HG02763 (cell line): ENCODE data around the gene SLC27A1.
"Not testable (repeated sequence)": the region's sequence is repeated elsewhere in the genome, so short reads cannot be mapped to it uniquely, and the experiment has no call there.

ENCODE experiments used
- ATAC-seq: cut with Tn5 transposase; IDR thresholded peaks from one replicate; pipeline ENCODE4 v1.9.1; 2021; ENCODE audit warnings: mild to moderate bottlenecking, moderate library complexity; ENCODE audit not compliant: unreplicated experiment

SLC27A1 gene

GRCh38 chr19:17486545-17487240 lies 16.4 kb downstream of the SLC27A1 start:
- no peak for ATAC-seq

DNA sequence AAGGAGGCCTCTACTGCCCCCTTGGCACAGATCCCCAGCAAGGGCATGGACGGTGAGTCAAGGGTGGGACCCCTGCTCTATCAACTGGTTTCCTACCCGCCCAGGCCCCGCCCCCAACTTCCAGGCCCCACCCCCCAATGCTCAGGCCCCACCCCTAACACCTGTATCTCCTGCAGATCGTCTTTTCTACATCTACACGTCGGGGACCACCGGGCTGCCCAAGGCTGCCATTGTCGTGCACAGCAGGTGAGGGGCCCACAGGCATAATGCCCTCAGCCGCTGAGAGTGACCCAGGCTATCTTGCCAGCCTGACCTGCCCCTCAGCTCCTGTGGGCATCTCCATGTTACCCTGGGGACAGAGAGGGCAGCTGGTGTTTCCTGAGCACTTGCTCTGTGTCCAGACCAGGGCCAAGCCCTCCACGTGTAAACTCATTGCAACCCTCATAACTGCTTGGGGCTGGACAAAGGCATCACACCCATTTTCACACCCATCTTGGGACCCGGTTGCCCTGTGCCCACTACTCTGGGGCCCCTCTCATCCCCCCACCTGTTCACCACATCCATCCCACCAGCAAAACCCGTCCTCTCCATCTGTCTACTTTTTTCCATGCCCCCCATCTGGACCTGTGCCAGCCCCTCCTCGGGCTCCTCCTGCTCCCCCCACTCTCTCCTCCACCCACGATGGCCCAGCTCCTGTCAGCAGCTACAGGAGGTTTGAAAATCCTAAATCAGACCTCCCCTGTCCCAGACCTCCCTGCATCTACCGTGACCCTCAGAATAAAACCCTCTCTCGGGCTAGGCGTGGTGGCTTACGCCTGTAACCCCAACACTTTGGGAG lies 17.2 kb downstream of the SLC27A1 start:
- ATAC-seq, result no peak

DNA sequence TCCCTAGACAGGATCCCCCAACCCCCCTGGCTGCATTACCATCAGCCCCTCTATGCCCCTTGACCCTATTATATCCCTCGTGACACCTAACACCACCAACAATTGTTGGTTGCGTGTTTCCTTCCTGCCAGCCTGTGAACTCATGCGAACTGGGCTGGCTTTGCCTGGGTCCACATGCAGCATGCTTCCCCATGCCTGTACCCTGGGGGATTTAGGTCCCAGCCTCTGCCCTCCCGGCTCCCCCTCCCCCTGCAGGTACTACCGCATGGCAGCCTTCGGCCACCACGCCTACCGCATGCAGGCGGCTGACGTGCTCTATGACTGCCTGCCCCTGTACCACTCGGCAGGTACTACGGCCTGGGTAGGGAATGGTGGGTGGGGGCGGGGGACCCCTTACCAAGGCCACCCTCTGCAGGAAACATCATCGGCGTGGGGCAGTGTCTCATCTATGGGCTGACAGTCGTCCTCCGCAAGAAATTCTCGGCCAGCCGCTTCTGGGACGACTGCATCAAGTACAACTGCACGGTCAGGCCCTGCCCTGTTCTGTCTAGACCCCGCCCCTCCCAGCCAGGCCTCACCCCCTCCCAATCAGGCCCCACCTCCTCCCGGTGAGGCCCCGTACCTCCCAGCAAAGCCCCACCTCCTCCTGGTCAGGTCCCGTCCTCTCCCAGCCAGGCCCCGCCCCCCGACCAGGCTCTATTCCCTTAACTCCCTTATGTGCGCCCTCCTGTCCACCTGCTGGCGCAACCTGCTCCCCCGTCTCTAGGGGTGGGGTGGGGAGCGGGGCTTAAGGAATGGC lies 18.5 kb downstream of the SLC27A1 start:
- no peak for ATAC-seq

- no peak for ATAC-seq
These were observed 19.2 kb downstream of the SLC27A1 start for GRCh38 chr19:17489392-17490030.

- no peak for ATAC-seq
These were observed 20.1 kb downstream of the SLC27A1 start for GRCh38 chr19:17490411-17490810.

DNA sequence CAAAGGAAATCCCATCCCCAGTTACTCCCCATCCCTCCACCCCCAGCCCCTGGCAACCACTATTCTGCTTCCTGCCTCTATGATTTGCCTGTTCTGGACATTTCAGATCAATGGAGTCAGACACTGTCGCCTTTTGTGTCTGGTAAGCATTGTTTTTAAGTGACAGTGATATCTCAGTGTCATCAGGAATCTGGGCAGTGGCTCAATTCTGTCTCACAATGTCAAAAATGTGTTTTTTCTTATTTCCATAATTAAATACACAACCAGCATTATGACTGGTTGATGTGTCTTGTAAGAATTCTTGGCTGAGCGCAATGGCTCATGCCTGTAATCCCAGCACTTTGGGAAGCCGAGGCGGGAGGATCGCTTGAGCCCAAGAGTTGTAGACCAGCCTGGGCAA lies 21.0 kb downstream of the SLC27A1 start:
- no peak for ATAC-seq

DNA sequence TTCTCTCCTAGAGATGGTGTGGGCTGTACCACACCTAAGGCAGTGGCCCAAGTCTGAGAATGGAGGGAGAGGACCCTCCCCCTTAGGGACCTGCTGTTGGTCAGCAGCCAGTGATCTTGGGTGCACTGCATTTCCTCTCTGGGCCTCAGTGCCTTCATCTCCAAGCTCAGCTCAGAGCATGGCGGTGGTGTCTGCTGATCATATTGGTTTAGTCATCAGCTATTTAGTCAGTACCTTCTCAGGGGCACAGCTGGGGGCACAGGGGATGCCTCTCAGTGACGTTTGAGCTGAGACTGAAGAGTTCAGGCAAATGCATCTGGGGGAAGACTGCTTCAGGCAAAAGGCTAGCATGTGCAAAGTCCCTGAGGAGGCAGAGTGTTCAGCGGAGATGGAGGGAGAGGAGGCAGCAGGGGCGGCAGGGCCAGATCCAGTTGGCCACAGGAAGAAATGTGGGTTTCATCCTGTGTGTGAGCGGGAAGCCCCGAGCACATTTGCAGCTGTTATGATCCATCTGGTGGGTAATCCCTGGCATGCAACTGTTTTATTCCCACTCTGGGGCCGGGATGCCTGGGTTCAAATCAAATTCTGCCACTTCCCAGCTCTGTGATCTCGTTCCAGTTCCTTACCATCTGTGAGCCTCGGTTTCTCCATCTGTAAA lies 25.4 kb downstream of the SLC27A1 start:
- ATAC-seq, result no peak

- ATAC-seq, result no peak
These were observed 26.1 kb downstream of the SLC27A1 start for GRCh38 chr19:17496337-17496997.

- ATAC-seq, result no peak
These were observed 26.9 kb downstream of the SLC27A1 start for GRCh38 chr19:17497149-17497798.

DNA sequence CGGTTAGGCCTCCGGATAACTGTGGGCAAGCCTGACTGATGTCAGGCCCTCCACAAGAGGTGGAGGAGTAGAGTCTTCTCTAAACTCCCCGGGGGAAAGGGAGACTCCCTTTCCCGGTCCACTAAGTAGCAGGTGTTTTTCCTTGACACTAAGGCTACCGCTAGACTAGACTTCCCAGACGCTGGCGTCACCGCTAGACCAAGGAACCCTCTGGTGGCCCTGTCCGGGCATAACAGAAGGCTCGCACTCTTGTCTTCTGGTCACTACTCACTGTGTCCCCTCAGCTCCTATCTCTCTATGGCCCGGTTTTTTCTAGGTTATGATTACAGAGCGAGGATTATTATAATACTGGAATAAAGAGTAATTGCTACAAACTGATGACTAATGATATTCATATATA lies 28.7 kb downstream of the SLC27A1 start:
- ATAC-seq, result not testable (repeated sequence)

GRCh38 chr19:17499648-17500446 lies 29.5 kb downstream of the SLC27A1 start:
- ATAC-seq, result no peak

- no peak for ATAC-seq
These were observed 30.3 kb downstream of the SLC27A1 start for GRCh38 chr19:17500447-17501198.

GRCh38 chr19:17503240-17503639 lies 32.9 kb downstream of the SLC27A1 start:
- no peak for ATAC-seq

- ATAC-seq, result no peak
These were observed 33.7 kb downstream of the SLC27A1 start for GRCh38 chr19:17504030-17504429.

DNA sequence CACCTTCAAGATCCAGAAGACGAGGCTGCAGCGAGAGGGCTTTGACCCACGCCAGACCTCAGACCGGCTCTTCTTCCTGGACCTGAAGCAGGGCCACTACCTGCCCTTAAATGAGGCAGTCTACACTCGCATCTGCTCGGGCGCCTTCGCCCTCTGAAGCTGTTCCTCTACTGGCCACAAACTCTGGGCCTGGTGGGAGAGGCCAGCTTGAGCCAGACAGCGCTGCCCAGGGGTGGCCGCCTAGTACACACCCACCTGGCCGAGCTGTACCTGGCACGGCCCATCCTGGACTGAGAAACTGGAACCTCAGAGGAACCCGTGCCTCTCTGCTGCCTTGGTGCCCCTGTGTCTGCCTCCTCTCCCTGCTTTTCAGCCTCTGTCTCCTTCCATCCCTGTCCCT lies 34.1 kb downstream of the SLC27A1 start:
- no peak for ATAC-seq

- ATAC-seq, result no peak
These were observed 34.9 kb downstream of the SLC27A1 start for GRCh38 chr19:17505223-17505622.

DNA sequence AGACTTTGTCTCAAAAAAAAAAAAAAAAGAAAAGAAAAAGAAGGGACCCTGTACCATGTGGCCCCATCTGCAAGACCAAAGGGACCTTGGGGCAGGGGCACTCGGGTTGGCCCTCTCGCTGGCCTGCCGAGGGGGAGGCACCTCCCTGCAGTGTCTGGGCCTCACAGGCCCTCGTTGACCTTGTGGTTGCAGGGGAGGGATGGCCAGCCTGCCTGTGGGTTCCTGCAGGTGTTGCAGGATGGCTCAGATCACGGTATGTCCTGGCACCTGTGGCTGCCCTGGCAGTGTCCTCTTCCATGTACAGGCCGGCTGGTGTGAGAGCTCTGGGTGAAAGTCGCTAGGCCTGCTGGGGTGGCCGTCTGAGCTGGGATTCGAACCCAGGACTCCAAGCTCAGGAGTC lies 36.4 kb downstream of the SLC27A1 start:
- no peak for ATAC-seq

- not testable (repeated sequence) for ATAC-seq
These were observed 38.2 kb downstream of the SLC27A1 start for GRCh38 chr19:17508558-17508933.
